Fibroblast of skin of back (primary cell): Measurements from ENCODE around the gene UBE2Z.
A peak's percentile ranks its signal among the peaks of the same experiment; 100 is the strongest.
"Not testable (repeated sequence)": the region's sequence is repeated elsewhere in the genome, so short reads cannot be mapped to it uniquely, and the experiment has no call there.

Experiments
- DNase-seq: peaks from one replicate; pipeline ENCODE4 v3.0.0-alpha.2; 2013

The UBE2Z gene

DNA sequence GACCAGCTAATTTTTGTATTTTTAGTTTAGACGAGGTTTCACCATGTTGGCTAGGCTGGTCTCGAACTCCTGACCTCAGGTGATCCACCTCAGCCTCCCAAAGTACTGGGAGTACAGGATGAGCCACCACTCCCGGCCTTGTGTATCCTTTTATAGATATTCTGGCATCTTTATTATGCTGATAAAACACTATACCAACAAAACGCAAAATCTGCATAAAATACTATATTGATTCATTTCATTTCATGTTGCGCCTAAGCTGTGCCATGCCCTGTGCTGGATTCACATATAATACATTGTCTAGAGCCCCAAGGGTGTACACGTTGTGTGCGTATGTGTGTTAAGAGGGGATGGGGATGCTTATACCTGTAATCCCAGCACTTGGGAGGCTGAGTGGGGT is 3.8 kb upstream of the UBE2Z start:
- no peak for DNase-seq

DNA sequence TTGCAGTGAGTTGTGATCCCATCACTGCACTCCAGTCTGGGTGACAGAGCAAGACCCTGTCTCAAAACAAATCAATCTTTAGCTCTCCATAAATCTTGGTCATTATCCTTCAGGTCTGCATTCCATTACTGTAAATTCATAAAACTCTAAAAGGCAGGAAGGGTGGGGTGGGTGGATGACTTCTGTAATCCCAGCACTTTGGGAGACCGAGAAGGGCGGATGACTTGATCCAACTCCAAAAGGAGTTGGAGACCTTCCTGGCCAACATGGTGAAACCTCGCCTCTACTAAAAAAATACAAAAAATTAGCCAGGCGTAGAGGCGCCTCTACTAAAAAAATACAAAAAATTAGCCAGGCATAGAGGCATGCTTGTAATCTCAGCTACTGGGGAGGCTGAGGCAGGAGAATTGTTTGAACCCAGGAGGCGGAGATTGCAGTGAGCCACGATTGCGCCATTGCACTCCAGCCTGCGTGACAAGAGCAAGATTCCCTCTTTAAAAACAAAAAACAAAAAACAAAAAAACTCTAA is 2.2 kb upstream of the UBE2Z start:
- no peak for DNase-seq

DNA sequence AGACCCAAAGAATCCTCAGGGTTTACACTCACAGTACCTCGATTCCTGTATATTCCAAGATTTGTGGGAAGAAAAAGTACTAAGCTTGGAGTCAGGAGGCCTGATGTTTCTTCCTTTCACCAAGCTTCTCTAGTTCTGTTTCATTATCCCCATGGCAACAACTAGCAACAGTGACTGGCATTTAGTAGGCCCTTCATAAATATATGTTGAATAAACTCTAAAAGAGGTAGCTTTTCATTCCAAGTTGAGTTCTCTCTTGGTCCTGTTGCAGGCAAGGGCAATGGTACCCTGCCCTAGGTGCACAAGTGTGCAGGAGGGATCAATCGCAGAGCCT is 527 bp upstream of the UBE2Z start:
- peak; percentile 59 for DNase-seq

DNA sequence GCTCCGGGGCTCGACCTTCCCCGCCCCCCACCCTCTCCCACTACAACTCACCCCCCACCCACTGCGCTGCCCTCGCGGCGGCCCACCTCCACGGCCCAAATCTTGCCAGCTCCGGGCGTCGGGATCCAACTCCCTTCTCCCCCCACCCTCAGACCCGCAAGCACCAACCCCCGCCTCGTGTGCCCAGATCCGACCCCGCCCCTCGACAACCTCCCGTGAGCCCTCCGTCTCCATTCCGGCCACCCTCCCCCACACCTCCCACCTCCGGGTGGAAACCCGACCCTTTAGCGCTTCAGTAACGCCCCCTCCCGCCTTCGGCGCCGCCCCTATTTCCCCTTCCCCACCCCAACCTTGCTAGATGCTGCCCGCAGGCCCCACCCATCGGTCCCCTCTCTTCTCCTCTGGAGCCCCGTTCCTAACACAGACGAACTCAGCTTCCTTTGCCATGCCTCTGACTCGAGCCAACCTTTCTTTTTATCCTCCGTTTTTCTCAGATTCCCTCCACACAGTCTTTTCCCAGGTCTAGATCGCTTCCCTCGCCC is 717 bp downstream of the UBE2Z start:
- peak; percentile 89 for DNase-seq

DNA sequence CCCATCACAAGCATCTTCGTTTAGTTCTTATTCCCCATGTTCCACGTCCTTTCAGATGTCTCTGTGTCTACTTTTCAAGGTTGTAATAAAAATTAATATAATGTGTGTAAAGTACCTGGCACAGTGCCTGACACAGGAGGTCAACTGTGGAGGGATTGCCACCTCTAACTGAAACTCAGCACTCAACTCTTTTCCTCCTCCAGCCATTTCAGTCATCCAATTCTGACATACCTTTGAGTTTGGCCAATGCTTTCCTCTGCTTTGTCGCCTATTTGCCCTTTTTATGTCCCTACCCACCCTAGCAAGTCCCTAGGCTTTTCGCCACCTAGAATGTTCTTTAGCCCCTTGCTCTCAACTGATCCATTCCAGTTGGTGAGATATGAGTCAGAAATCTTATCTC is 1.6 kb downstream of the UBE2Z start:
- DNase-seq = no peak

DNA sequence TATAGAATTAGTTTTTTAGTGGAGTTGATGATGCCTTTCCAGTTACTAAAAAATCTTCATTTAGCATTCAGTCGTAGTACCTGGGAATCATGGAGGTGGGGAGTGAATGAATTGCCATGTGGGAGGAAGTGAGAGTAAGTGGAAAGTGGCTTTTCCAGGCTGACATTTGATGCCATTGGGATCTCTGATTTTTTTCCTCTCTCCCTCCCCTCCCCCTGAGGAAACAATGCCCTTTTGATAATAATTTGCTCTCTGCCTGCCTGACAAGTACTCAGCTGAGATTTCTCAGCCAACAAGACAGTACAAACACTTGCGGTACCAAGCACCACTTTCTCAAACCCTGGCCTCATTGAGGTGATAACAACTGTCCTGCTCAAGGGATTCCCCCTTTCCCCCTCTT is 2.2 kb downstream of the UBE2Z start:
- no peak for DNase-seq

DNA sequence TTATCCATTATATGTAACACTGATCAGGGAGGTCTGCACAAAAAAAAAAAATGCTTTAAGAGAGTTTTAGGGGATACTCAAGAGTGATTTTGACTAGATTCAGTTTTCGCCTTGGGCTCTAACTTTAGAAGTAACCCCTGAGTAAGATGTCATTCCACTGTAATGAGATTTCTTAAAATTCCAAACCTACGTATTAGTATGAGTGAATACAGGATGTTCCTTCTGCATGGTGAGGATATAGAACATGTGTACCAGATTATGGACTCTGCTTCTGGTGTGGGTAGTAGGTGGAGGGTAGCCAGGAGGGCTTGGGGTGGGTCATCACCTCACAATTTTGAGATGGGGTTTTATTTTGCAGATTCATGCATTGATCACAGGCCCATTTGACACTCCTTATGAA is 4.3 kb downstream of the UBE2Z start:
- no peak for DNase-seq

DNA sequence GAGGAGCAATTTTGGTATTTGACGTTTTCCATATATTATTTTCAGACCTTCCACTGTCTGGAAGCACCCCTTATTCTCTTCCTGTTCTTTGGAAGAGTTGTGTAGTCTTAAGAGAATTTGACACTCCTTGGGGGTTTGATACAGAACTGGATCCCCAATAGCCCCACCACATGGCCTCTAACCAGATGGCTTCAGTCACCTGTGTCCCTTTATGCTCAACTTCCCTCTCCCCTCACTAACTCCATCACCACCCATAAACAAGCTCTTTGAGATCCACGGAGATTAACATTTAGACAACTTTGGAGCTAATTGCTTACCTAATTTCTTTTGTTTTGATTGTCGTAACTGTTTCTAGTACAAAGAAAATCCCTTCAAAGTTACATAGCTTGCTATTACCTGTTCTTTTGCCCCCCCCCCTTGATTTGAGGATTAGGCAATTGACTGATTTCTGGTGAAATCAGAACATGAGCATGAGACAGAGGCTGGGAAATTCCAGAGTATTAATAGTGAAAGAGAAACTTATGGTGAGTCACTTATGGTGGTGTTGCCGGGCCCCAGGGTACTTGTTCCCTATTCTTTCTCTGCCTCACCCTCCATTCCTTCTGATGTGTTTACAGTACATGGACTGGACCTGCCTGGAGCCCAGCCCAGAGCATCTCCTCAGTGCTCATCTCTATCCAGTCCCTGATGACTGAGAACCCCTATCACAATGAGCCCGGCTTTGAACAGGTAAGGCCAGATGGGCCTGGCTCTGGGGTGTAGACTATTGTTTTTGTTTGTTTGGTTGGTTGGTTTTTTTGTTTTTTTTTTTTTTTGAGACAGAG is 7.5 kb downstream of the UBE2Z start:
- DNase-seq = peak; percentile 78

DNA sequence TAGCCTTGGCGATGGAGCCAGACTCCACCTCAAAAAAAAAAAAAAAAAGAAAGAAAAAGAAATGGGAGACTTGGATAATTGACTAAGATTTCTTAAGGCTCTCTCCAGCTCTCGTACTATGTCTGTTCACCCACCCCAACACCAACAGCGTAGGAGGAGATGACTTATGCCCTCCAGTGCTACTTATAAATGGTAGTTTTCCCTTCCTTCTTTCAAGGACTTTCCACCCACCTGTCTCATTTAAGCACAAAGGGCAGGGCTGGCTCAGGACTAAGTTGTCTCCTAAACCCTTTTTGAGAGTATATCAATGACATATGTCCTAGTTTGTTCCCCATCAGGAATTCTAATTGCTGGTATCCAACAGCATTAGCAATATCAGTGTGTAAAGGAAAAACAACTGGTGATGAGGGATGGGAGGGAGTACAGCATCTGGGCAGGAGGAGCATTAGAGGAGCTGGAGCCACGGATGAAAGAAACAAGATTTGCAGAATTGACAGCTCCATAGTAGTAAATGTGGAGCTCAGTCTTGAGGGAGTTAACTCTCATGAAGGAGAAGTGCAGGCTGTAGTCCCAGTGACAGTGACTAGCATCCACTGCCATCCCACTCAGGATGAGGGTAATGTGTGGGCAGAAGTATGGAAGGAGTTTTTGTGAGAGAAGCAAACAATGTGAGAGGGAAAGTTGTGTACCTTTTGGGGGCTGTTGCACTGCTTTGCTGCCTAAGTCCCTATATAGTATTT is 17.2 kb downstream of the UBE2Z start:
- DNase-seq = no peak

DNA sequence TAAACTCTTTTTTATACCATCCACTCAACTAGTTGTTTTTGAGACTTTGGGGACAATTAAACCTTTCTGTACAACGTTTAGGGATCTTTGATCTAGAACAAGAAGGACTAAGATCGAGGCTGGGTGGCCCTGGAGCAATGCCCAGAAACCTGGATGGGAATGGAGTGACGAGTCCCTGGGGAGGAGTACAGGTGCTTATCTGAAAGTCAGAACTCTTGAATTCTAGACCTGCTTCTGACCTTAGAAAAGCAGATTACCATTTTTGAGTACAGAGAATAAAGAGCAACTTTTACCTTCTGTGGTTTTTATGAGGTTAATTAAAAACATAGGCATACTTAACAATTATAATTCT is 17.8 kb downstream of the UBE2Z start:
- no peak for DNase-seq

DNA sequence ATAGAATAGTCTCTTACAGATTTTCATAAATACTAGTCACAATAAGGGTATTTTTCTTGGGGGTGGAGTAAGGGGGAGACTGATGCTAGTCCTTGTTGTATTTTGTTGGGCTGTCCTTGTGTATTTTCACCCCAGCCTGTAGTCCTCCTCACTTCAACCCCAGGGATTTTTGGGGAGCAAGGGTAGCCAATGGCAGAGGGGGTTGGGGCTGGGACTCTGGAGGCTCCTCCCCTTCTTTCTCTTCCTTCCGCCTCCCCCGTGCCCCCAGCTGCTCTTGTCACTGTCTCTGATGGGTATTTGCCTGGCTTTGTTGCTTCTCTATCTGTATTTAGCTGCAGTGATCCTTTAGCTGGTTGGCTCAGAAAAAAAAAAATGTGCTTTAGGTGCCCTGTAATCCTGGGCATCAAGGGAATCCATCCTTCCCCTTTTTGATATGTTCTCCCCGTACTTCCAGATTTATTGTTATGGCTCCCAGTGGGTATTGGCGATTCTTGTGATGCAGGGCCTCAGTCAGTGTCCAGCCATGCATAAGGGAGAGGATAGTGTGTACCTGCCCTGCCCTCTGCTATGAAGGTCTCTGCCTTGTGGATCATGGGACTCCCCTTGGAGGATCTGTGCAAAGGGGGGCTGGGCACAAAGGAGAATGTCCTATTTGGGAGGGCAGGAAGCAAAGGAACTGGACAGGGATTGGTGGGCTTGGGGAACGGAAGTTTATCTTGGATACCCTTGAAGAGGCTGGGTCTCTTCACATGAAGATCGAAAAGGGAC is 20.0 kb downstream of the UBE2Z start:
- no peak for DNase-seq

DNA sequence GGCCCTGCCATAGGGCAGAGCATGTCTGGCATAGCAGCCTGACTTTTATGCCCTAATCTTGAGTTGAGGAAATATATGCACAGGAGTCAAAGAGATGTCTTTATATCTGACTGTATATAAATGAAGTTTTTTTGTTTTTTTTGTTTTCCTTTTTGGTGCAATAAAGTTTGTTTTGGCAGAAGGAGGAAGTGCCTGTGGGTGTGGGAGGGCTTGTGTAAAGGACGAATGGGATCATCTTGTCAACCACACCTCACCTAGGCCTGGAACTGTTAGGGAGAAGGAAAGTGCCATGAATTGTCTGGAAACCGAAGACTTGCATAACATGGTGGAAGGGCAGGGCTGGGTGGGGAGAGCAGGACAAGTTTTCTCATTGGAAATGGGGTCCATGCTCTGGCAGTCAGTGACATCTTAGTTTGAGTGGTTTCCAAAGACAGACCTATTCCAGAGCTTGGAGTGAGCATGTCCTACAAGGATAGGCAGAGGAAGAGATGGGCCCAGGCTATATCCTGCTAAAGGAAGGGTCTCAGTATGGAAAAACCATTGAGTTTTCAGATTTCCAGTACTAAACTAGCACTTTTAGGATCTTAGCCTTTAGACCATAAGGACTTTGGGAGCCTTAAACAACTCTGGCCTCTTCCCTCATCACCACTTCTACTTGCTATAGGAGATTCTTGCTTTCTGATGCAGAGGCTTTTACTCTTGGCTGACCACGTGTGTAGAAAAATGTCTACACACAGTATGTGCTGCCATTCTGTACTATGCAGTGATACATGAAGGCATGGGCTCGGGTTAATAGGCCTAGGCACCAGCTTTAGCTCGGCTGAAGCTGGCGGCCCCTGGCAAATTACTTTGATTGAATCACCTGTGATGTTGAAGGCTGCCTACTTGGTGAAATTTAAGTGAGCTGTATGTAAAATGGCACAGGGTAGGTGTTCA is 20.9 kb downstream of the UBE2Z start:
- no peak for DNase-seq

DNA sequence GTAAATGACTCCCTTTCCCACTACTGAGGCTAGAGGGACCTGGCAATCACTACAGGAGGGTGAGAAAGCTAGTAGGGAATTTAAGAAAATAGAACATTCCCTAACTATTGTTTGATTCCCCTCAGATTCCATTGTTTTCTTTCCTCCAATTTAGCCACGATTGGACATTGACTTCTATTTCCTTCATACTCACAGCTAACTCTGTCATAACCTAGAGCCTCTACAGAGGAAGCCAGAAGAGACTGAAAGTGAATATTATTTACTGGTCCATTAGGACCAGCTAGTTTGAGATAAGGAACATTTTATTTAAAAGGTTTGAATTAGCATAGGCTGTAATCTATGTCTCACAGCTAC is 21.6 kb downstream of the UBE2Z start:
- DNase-seq = no peak

DNA sequence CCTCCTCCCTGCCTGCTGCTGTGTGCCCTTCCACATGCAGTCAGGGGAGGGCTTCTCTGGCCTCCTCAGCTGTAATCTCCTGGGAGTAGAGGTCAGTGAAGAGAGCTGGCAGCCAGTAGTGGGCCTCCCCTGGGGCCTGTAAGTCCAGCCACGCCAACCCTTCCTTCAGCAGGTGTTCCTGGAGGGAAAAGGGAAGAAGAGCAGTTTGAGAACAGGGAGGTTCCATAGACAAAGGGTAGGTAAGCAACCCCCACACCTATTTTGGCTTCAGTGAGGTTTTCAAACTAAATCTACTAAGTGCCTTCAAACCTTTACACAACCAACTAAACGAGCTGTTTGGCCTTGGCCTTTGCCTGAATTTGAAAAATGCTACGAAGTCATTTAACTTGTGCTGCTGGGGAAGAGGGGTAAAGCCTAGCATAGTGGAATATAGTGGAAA is 22.2 kb downstream of the UBE2Z start:
- no peak for DNase-seq

DNA sequence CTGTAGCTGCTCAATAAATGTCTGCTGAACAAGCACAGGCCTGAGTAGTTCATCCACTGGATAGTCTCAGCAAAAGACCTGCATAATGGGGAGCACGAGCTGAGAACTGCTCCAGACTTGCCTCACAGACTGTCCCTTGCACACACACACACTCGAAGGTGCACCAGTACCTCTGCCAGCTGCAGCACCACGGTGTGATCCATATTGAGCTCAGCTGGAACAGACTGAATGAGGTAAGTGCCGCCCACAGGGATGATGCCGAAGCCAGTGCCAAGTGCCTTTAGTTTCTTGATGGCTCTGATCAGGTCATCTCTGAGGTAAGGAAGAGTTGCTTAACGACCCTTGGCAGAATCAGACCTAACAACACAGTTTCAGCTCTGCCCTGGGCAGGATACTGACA is 24.8 kb downstream of the UBE2Z start:
- DNase-seq = no peak

DNA sequence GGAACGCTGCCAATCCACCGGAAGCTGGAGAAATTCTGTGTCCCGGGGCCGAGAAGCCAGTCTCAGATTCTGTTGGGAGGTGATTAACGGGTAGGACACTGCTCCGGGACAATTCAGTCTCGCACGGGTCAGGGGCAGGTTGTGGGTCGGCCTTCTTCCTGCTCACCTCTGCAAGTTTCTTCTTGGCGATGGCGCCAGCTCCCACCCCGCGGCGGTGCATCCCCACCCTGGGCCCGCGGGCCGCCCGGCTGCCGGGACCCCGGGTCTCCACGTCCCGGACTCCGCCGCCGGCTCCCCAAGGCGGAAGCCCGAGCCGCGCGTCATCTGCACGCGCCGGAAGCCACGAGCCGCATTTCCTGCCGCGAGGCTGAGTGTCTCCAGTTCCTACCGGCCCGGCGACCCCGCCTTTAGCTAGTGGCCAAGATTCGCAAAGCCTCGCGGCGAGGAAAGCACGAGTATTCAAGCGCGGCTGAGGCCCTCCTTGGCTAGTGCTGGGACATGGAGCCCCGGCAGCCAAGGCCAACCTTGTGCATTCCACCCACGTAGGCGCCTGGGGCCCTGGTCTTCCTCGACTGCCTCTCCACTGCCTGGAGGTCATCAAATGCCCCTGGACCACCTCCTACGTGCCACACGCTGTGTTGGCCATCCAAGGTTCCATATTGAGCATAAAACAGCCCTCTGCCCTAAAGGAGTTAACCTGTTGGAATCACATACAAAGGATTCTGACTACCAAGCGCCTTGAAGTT is 36.5 kb downstream of the UBE2Z start, which contains the start of gene SNF8:
TSS of gene SNF8 (minus strand) at position 328 of the 746 bp plus-strand sequence. CDS start at position 220, 108 bp downstream.
- DNase-seq = peak; percentile 93

DNA sequence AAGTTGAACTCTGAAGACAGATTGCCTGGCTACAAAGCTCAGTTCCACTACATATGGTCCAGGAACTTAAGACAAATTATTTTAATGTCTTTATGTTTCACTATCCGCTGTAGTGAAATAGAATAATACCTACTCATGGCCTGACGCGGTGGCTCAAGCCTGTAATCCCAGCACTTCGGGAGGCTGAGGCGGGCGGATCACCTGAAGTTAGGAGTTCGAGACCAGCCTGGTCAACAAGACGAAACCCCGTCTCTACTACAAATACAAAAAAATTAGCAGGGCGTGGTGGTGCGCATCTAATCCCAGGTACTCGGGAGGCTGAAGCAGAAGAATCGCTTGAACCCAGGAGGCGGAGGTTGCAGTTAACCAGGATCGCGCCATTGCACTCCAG is 37.0 kb downstream of the UBE2Z start:
- DNase-seq = not testable (repeated sequence)

DNA sequence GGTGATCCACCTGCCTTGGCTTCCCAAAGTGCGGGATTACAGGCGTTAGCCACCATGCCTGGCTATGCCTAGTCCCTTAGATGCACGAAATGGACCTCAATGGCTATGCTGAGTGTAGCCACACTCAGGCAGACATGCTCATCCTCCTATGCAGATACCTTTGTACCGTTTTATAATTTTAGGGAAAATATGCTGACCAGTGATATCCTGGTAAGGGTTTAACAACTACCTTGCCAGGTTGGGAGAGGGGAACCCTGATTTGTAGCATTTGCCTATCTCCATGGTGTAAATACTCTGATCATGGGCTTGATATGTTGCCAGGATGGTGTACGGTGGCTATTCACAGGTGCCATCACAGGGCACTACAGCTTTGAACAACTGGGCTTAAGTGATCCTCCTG is 43.4 kb downstream of the UBE2Z start:
- no peak for DNase-seq

DNA sequence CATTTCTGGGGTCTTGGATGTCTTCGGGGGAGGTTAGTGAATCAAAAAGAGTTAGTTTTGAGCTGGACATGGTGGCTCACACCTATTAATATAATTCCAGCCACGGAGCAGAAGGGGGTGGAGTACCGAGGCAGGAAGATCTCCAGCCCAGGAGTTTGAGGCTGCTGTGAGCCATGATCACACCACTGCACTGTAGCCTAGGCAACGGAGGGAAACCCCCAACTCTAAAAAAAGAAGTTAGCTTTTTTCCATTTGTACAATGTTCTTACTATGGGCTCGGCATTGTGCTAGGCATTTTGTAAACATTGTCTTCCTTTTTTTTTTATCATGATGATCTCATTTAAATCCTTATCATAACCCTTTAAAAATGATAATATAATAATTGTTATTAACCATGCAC is 44.7 kb downstream of the UBE2Z start:
- DNase-seq = no peak

DNA sequence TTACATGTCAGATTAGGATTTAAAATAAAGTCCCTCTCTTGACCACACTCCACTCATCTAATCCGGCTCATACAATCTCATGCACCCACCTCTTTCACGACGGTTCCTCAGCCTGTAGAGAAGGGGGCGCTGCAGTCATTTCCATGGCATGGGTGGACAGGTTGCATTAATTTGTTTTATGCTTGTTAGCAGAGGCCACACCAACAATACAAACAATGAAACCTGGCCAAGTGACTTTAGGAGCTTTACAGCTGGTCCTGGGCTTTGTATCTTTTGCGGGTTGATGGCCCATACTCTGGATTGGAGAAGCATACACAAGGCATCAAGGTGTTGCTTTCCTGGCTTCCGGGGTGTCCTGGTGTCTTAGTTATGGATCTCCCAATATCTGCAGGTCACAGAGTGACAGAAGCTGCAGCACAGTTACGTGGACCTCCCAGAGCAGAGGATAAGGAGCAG is 46.1 kb downstream of the UBE2Z start:
- DNase-seq = peak; percentile 42
